GM21717 (cell line): ENCODE measurements around the gene PURA.

Experiments
- ATAC-seq: cut with Tn5 transposase; IDR thresholded peaks from one replicate; pipeline ENCODE4 v1.9.1; 2021; ENCODE audit warnings: mild to moderate bottlenecking, moderate library complexity; ENCODE audit not compliant: unreplicated experiment

The PURA gene

DNA sequence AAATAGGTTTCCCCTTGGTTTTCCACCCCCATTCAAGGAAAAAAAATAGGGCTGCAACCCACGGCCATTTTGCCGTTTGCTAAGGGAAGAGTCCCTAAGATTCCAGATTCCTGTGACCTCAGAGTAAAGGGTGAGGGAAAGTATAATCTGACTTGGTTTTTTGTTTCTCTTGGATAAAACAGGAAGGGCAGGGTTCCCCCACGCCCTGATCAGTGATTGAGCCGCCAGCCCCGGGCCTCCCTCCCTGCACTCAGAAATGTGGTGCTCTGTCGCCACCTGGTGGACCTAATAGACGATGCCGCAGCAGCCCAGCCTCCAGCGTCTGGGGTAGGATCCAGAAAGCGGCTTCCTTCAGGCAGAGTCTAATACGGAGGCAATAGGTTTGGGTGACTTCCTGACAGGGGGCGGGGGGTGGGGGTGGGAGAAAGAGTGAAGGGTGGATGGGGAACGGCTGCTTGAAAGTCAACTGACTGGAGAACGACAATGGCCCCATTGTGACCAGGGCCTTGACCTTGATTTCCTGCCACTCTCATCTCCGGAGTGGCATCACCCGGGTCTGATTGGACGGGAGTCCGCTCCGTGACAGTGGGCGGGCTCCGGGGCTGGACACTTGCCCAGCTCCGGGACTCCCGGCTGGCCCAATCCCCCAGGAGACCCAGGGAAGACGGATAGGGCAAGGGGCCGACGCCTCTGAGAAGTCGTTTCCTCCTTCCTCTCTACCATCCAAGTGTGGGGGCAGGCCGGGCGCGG lies 43.3 kb downstream of the PURA start:
- ATAC-seq: peak; percentile 87

DNA sequence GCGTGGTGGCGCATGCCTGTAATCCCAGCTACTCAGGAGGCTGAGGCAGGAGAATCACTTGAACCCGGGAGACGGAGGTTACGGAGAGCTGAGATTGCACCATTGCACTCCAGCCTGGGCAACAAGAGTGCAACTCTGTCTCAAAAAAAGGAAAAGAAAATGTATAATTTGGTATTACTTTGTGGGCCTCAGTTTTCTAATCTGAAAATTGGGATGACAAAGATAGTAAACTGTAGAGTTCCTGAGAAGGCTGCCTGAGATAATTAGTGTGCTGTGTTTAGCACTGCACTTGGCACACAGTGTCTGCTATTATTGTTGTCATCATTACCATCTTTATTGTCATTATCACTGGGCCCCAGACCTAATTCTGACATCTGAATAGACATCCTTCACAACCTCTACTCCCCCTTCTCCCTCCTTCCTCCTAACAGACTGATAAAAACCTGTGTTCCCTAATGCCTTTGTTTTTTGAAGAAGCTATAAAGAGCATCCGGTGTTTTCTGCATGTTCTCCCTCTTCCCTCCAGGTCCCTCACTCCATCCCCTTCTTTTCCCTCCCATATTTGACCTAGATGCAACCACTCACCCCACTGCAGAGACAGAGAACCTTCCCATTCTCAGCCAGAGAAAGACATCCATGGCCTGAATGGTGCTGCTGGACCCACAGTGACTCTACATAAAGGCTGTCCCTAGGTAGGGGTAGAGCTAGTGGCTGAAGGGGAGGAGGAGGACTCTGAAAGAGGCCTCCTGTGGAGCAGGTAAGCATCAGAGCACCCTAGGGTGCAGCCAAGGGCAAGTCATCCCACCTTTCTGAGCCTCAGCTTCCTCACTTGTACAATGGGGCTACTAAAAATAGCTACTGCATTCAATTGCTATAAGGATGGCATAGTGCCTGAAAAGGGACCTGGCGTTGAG lies 45.4 kb downstream of the PURA start:
- ATAC-seq: no peak

- ATAC-seq: no peak
Observed at GRCh38 chr5:140162275-140162674, 48.4 kb downstream of the PURA start.

GRCh38 chr5:140162781-140163180 lies 48.9 kb downstream of the PURA start:
- ATAC-seq: no peak

- no peak for ATAC-seq
Observed at GRCh38 chr5:140165101-140165922, 51.4 kb downstream of the PURA start.

GRCh38 chr5:140165923-140166270 lies 52.0 kb downstream of the PURA start:
- no peak for ATAC-seq

DNA sequence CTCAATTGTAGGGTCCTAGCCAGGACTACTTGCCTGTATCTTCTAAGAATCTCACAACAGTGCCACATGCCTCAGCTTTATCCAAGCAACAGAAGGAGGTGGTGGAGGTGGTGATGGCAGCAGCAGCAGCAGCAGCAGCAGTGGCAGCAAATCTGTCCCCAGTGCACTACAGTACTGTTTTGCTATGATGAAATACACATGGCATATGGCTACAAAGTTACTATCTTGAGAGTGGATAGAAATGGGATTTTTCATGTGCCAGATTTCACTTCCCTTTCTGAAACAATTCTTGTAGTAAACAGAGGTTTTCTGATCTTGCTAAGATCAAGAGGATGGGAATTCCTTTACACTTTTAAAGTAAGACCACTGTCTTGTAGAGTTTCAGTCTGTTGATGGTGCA lies 53.0 kb downstream of the PURA start:
- no peak for ATAC-seq

DNA sequence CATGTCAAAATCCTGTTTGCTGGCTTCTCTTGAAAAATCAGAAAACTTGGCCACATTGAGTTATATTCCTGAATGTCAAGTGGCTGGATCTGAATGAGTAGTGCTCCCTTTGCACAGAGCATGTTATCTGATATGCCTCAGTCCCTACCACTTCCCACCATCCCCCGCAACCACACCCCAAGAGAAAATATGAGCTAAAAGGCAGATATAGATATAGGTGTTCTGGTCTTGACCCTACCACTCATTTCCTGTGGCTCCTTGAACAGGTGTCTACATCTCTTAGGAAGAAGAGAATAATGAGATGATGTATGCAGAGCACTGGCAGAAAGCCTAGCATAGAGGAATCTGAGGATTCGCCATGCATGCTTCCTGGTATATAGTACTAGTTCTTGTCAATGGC lies 54.5 kb downstream of the PURA start:
- ATAC-seq: no peak

- ATAC-seq: no peak
Observed at GRCh38 chr5:140169410-140169809, 55.5 kb downstream of the PURA start.

DNA sequence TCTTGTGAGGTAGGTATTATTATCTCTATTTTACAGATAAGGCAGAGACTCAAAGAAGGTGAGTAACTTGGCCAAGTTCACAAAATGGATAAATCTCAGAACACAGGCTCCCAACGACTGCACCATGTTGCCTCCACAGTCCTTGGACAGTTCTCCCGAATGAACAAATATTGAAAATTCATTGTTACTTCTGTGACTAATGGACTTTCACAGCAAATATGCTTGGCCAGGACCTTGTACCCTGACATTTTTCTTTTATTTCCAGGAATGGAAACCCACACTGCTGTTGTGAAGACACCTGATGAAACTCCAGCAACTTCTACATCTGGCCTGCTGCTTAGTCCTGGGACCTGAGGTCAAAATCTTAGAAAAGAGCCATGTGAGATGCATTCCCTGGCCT lies 58.6 kb downstream of the PURA start:
- no peak for ATAC-seq

- ATAC-seq: no peak
Observed at GRCh38 chr5:140174014-140174413, 60.1 kb downstream of the PURA start.

- ATAC-seq: peak; percentile 94
Observed at GRCh38 chr5:140174465-140175366, 60.8 kb downstream of the PURA start, which contains the start of gene CYSTM1. Gene CYSTM1 (plus strand): TSS chr5:140175188. CDS start chr5:140194466, 19,278 bp downstream.
